Liver (tissue), 3 donors: ENCODE results near the gene ARHGAP40.

Experiments used
- CTCF ChIP-seq: fragments of 150-350 bp; IDR thresholded peaks from 2 replicates; pipeline ENCODE4 v1.5.1; 2017; ENCODE audit warnings: improper control_type of control experiment, low read depth, low read length; ENCODE audit not compliant: missing input control
- MAX ChIP-seq: IDR thresholded peaks from 2 replicates; pipeline ENCODE4 v1.6.1; 2016; ENCODE audit warnings: antibody characterized with exemption
- SP1 ChIP-seq: IDR thresholded peaks from 2 replicates; pipeline ENCODE4 v1.6.1; 2018; ENCODE audit warnings: antibody characterized with exemption, mild to moderate bottlenecking
- TAF1 ChIP-seq: conservative IDR thresholded peaks from 2 replicates; pipeline ENCODE4 v1.6.1; 2016; ENCODE audit warnings: antibody characterized with exemption, mild to moderate bottlenecking
- donor health status: healthy.
- donor health status: healthy.

- TF ChIP-seq CTCF = no peak
- TF ChIP-seq TAF1 = no peak
- no peak for TF ChIP-seq MAX
- TF ChIP-seq SP1 = no peak
Measured at GRCh38 chr20:38607351-38607750, 5.7 kb downstream of the ARHGAP40 start.
